Progenitor cell of endocrine pancreas (in vitro differentiated cells): ENCODE results near the gene AURKA. TPM values are rescaled to one million over a fixed set of nuclear protein-coding genes. Genes with fewer than 3 reads are reported as not detected.

Experiments used
- DNase-seq: peaks from one replicate; pipeline ENCODE4 v3.0.0; 2021; ENCODE audit warnings: low spot score; ENCODE audit not compliant: unreplicated experiment
- H3K27ac Mint-ChIP-seq: 2 replicates; pipeline ENCODE4 v1.8.0; 2021; ENCODE audit warnings: mild to moderate bottlenecking, moderate library complexity, mixed read lengths
- H3K27me3 Mint-ChIP-seq: 2 replicates; pipeline ENCODE4 v1.8.0; 2021; ENCODE audit warnings: mixed read lengths
- H3K36me3 Mint-ChIP-seq: 2 replicates; pipeline ENCODE4 v1.8.0; 2022; ENCODE audit warnings: mixed read lengths; ENCODE audit not compliant: insufficient read depth
- H3K4me1 Mint-ChIP-seq: 2 replicates; pipeline ENCODE4 v1.8.0; 2021; ENCODE audit warnings: low read depth, mixed read lengths
- H3K4me3 Mint-ChIP-seq: 2 replicates; pipeline ENCODE4 v1.8.0; 2021; ENCODE audit warnings: low read depth, mild to moderate bottlenecking, moderate library complexity, mixed read lengths
- H3K9me3 Mint-ChIP-seq: 2 replicates; pipeline ENCODE4 v1.8.0; 2021; ENCODE audit warnings: low read depth, mixed read lengths
- total RNA-seq: library from RNA; stranded (reverse); gene quantifications from 2 replicates; pipeline ENCODE4 v1.2.1, GENCODE V29; 2021
- TF ChIP-seq, protein P1 (sequence below): fragments of 200-600 bp; sonication (generic); IDR thresholded peaks from one replicate; pipeline ENCODE4 v1.5.0; 2021; ENCODE audit warnings: antibody characterized with exemption, mild to moderate bottlenecking; ENCODE audit not compliant: unreplicated experiment

AURKA gene
- total RNA-seq, 1 donor from 2014 or later, result 26.1 TPM

- TF ChIP-seq, protein P1, sequence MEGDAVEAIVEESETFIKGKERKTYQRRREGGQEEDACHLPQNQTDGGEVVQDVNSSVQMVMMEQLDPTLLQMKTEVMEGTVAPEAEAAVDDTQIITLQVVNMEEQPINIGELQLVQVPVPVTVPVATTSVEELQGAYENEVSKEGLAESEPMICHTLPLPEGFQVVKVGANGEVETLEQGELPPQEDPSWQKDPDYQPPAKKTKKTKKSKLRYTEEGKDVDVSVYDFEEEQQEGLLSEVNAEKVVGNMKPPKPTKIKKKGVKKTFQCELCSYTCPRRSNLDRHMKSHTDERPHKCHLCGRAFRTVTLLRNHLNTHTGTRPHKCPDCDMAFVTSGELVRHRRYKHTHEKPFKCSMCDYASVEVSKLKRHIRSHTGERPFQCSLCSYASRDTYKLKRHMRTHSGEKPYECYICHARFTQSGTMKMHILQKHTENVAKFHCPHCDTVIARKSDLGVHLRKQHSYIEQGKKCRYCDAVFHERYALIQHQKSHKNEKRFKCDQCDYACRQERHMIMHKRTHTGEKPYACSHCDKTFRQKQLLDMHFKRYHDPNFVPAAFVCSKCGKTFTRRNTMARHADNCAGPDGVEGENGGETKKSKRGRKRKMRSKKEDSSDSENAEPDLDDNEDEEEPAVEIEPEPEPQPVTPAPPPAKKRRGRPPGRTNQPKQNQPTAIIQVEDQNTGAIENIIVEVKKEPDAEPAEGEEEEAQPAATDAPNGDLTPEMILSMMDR, result no peak
- Mint-ChIP-seq H3K27ac (no peak overlapping the region), H3K4me1 (no peaks in the 10 kb centered on the region), H3K4me3 (no peak overlapping the region), H3K36me3 (no peaks in the 10 kb centered on the region), H3K27me3 (no peaks in the 10 kb centered on the region), H3K9me3 (no peaks in the 10 kb centered on the region)
- DNase-seq, result no peak
Observed at GRCh38 chr20:56437196-56437960, 45.4 kb upstream of the AURKA start.

- Mint-ChIP-seq H3K4me3 (no peak overlapping the region), H3K27me3 (peaks cover 10% of the 10 kb centered on the region), H3K4me1 (peaks cover 2% of the 10 kb centered on the region), H3K27ac (no peak overlapping the region), H3K36me3 (no peaks in the 10 kb centered on the region), H3K9me3 (no peaks in the 10 kb centered on the region)
- DNase-seq, result no peak
- TF ChIP-seq, protein P1, result no peak
Observed at GRCh38 chr20:56433880-56434255, 41.9 kb upstream of the AURKA start.

GRCh38 chr20:56433221-56433879, 41.3 kb upstream of the AURKA start:
- DNase-seq, result no peak
- Mint-ChIP-seq H3K27ac (no peak overlapping the region), H3K9me3 (no peaks in the 10 kb centered on the region), H3K4me3 (no peak overlapping the region), H3K4me1 (peaks cover 2% of the 10 kb centered on the region), H3K36me3 (no peaks in the 10 kb centered on the region), H3K27me3 (peaks cover 10% of the 10 kb centered on the region)
- TF ChIP-seq, protein P1, result no peak

- no peak overlapping the region for H3K27ac Mint-ChIP-seq
- TF ChIP-seq, protein P1, result no peak
- no peaks in the 10 kb centered on the region for H3K36me3 Mint-ChIP-seq
- peaks cover 2% of the 10 kb centered on the region for H3K4me1 Mint-ChIP-seq
- H3K27me3 Mint-ChIP-seq, result peaks cover 10% of the 10 kb centered on the region
- no peaks in the 10 kb centered on the region for H3K9me3 Mint-ChIP-seq
- no peak for DNase-seq
- H3K4me3 Mint-ChIP-seq, result no peak overlapping the region
Observed at GRCh38 chr20:56431471-56431870, 39.5 kb upstream of the AURKA start.

DNA sequence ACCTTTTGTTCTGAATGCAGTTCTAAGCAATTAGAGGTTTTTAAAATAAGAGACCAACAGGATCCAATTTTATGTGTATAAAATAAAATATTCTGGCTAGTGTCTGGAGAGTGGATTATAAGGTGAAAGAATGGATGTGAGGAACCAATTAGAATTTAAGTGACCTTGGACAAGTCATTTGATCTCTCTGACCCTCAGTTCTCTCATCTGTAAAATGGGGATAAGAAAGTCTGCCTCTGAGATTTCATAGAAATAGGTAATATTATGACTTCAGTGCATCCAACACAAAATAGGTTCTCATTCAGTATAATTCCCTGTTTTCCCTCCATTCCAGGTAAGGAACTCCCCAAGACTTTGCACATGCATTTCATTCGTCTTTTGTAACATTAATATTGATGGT, 38.9 kb upstream of the AURKA start:
- TF ChIP-seq, protein P1, result no peak
- no peak for DNase-seq
- Mint-ChIP-seq H3K9me3 (no peaks in the 10 kb centered on the region), H3K4me3 (no peak overlapping the region), H3K36me3 (no peaks in the 10 kb centered on the region), H3K27me3 (peaks cover 10% of the 10 kb centered on the region), H3K27ac (no peak overlapping the region), H3K4me1 (peaks cover 2% of the 10 kb centered on the region)
